Thymus (tissue), 11 donors: ENCODE data around the gene ELFN2. TPM values are rescaled to one million over a fixed set of nuclear protein-coding genes. Genes with fewer than 3 reads are reported as not detected.

Experiments
- DNase-seq, 9 donors: peaks; one replicate each; pipeline ENCODE4 v3.0.0-alpha.2; 2013; ENCODE audit warnings: low spot score in 9 of 9, low read depth in 6 of 9, missing footprints in 1 of 9
- H3K27ac ChIP-seq, 2 donors: one replicate each; pipeline ENCODE4 v1.5.1; 2013; ENCODE audit warnings: control low read depth in 1 of 2, low read depth in 1 of 2, low read length in 1 of 2, mild to moderate bottlenecking in 1 of 2, moderate library complexity in 1 of 2
- H3K27me3 ChIP-seq, 2 donors: one replicate each; pipeline ENCODE4 v1.5.1; 2013; ENCODE audit warnings: low read length in 1 of 2; ENCODE audit not compliant: control insufficient read depth in 2 of 2, insufficient read depth in 1 of 2
- H3K36me3 ChIP-seq, 2 donors: one replicate each; pipeline ENCODE4 v1.5.1; 2013; ENCODE audit warnings: low read length in 1 of 2, mild to moderate bottlenecking in 1 of 2, moderate library complexity in 1 of 2; ENCODE audit not compliant: control insufficient read depth in 2 of 2, insufficient read depth in 2 of 2
- H3K4me1 ChIP-seq, 2 donors: one replicate each; pipeline ENCODE4 v1.5.1; 2013; ENCODE audit warnings: low read length in 2 of 2; ENCODE audit not compliant: control insufficient read depth in 2 of 2, insufficient read depth in 2 of 2
- H3K4me3 ChIP-seq, 2 donors: one replicate each; pipeline ENCODE4 v1.5.1; 2013; ENCODE audit warnings: low read length in 2 of 2, control low read depth in 1 of 2, mild to moderate bottlenecking in 1 of 2
- H3K9me3 ChIP-seq, 2 donors: one replicate each; pipeline ENCODE4 v1.5.1; 2013; ENCODE audit warnings: low read length in 1 of 2, mild to moderate bottlenecking in 1 of 2; ENCODE audit not compliant: control insufficient read depth in 2 of 2, insufficient read depth in 1 of 2
- WGBS: extraction: QIAGEN DNeasy Blood & Tissue Kit; methylation state at CpG from one replicate; pipeline ENCODE4 v1.1.7; 2013; 5-methylcytosine and 5-hydroxymethylcytosine counted together
- polyA plus RNA-seq: library from polyadenylated mRNA; stranded (reverse); fragments of 200-250 nt; gene quantifications from one replicate; pipeline ENCODE4 v1.2.3, GENCODE V29; 2013
- total RNA-seq: library from RNA; stranded (reverse); fragments of 120-200 nt; gene quantifications from one replicate; pipeline ENCODE4 v1.2.4, GENCODE V29; 2013
- donor health status: healthy.

ELFN2 gene
- total and polyA plus RNA-seq, 2 donors, result 0.28 to 1.5 TPM

DNA sequence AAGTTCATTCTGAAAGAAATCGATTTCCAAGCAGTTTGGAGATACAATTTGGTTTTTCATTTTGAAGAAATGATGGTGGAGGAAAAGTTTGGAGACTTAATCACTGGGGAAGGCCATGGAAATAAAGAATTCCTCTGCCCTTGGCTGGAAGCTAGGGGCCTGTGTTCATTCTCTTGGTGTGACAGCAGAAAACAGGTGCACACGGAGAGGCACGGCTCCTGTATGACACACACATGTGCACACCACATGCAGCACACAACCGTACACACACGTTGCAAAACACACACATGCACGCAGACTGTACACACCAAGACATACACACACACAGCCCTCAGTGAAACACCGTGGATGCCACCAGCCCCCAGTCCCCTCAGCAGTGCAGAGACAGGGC is 80.8 kb downstream of the ELFN2 start:
- Histone ChIP-seq H3K4me3 (no peak overlapping the region), H3K4me1 (peaks cover 0 to 37% of the 10 kb centered on the region in 2 donors), H3K27me3 (peaks cover 0 to 13% of the 10 kb centered on the region in 2 donors), H3K27ac (no peak overlapping the region), H3K36me3 (no peaks in the 10 kb centered on the region), H3K9me3 (no peaks in the 10 kb centered on the region)
- WGBS, result 88% methylated on average over 7 of the region's 7 CpGs
- no peak for DNase-seq

DNA sequence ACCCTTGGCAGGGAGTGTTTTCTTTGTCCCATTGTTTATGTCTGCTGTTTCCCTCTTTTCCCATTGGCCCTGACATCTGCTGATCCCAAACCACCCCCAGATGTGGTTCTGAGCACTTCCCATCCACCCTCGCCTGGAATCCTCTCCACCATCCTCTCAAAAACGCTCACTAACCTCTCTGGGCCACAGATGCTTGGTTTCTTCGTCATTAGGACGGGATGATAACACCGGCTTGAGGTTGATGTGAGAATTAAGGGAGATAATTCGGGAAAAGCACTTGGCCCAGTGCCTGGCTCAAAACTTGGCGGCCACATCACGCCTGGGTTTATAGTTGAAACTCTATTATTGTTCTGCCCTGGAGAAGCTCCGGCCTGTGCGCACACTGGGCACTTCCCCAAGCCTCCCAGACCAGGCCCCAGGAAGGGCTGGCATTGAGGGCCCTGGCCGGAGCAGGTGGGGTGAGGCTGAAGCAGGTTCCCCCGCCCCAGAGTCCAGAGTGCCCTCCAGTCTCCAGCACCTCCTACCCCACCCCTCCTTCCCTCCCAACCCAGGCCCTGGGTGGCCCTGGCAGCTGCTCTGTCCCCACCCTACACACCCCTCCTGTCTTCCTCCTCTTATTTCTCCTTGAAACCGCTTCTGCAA is 81.3 kb downstream of the ELFN2 start:
- no peak overlapping the region for H3K27ac ChIP-seq
- H3K4me3 ChIP-seq, result no peak overlapping the region
- peaks cover 0 to 18% of the 10 kb centered on the region in 2 donors for H3K27me3 ChIP-seq
- H3K9me3 ChIP-seq, result no peaks in the 10 kb centered on the region
- 83% methylated on average over 13 of the region's 13 CpGs for WGBS
- DNase-seq, result no peak
- H3K4me1 ChIP-seq, result peaks cover 0 to 33% of the 10 kb centered on the region in 2 donors
- no peaks in the 10 kb centered on the region for H3K36me3 ChIP-seq

DNA sequence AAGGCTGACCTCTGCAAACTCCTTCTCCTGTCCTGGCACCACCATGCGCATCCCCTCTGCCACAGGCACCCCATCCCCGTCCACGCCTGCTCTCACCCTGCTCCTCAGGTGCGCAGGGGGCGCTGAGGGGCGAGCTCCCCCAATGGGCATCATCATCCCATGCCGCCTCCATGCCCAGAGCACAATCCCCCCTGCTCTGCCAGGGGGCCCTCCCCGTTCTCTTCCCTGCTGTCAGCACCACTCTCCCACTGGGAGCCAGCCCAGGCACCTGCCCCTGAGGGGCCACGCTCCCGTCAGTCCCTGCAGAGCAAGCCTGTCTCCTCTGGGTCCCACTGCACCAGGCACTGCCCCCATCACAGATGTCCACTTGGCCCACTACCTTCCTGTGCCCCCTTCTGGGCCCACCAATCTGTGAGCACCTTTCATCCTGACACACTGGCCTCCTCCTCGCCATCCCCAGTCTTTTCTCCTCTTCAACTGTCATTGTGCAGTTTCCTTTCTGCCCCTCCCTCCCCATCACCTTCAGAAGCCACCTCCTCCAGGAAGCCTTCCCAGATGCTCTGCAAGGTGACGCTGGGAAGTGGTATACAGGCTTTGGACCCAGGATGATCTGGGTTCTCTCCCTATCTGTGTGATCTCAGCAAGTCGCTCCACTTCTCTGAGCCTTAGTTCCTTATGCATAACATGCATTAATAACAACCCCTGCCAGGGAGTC is 82.4 kb downstream of the ELFN2 start:
- Histone ChIP-seq H3K9me3 (no peaks in the 10 kb centered on the region), H3K4me1 (peaks cover 0 to 31% of the 10 kb centered on the region in 2 donors), H3K27ac (no peak overlapping the region), H3K36me3 (no peaks in the 10 kb centered on the region), H3K27me3 (peaks cover 0 to 29% of the 10 kb centered on the region in 2 donors), H3K4me3 (no peak overlapping the region)
- 89% methylated on average over 13 of the region's 13 CpGs for WGBS
- DNase-seq, result no peak

DNA sequence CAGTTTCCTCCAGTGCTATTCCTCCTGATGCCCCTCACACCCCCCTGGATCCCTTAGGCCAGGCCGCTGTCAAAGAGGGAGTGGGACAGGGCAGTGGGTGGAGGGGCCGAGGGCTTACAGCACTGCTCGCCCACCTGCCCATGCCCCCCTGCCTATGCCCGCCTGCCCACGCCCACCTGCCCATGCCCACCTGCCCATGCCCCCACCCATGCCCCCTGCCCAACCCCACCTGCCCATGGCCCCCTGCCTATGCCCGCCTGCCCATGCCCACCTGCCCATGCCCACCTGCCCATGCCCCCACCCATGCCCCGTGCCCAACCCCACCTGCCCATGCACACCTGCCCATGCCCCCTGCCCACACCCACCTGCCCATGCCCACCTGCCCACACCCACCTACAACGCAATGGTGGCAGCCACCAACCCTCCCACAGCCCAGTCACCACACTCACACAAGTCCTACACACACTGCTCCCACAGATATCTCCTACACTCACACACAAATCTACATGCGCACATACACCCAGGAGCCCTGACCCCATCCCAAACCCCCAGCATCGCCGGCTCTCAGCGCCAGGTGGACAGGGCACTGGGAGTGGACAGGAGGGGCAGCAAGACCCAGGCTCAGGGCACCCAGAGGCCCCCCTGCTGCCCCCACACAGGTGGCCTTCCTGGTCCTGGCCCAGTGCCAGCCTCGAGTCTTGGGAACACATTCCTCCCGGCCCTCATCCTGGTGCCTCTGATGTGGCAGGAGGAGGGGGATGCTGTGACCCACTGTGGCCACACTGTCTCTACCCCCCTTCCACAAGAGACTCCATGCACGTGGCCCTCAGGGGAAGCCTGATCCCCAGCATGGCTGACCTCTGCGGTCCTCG is 83.2 kb downstream of the ELFN2 start:
- Histone ChIP-seq H3K27ac (no peak overlapping the region), H3K4me3 (no peak overlapping the region), H3K27me3 (peaks cover 0 to 37% of the 10 kb centered on the region in 2 donors), H3K4me1 (peaks cover 0 to 23% of the 10 kb centered on the region in 2 donors), H3K9me3 (no peaks in the 10 kb centered on the region), H3K36me3 (no peaks in the 10 kb centered on the region)
- WGBS, result 84% methylated on average over 17 of the region's 17 CpGs
- no peak for DNase-seq

DNA sequence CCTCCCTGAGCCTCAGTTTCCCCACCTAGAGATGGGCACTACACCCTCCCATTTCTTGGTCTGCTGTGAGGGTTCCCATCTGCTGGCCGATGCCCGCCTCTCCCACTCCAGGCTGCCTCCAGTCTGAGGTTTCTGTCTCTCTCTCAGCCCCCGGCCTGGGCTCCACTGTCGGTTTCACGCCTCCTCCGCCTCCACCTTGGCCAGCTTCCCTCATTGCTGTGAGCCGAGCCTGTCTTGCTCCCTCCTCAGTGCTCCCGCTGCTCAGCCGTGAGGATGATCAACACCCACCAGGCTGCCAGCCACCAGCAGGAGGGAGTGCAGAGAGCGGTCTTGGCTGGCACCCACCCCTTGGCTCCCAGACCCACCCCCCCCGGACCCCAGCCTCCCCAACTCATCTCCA is 83.9 kb downstream of the ELFN2 start:
- Histone ChIP-seq H3K27me3 (peaks cover 0 to 44% of the 10 kb centered on the region in 2 donors), H3K36me3 (no peaks in the 10 kb centered on the region), H3K27ac (no peak overlapping the region), H3K4me1 (peaks cover 0 to 16% of the 10 kb centered on the region in 2 donors), H3K4me3 (no peak overlapping the region), H3K9me3 (no peaks in the 10 kb centered on the region)
- 87% methylated on average over 11 of the region's 11 CpGs for WGBS
- no peak for DNase-seq

DNA sequence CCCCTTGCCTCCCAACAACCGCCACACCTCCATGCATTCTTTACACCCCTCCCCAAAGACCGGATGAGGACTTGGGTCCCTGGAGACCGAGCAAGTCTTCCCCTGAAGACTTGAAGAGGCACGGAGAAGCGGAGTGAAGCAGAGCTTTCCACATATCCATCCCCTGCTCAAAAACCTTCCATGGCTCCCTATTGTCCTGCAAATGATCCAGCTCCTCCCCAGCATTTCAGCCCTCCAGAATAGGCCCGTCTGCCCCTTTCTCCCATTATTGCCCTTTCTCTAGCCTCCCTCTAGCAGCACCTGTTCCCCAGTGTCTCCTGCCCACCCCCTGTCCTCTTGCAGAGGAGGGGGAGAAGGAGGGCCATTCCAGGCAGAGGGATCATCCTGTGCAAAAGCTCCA is 85.2 kb downstream of the ELFN2 start:
- Histone ChIP-seq H3K9me3 (no peaks in the 10 kb centered on the region), H3K27ac (no peak overlapping the region), H3K36me3 (no peaks in the 10 kb centered on the region), H3K4me1 (peaks cover 0 to 8% of the 10 kb centered on the region in 2 donors), H3K4me3 (no peak overlapping the region), H3K27me3 (peaks cover 0 to 57% of the 10 kb centered on the region in 2 donors)
- WGBS, result 95% methylated on average over 6 of the region's 6 CpGs
- DNase-seq, result no peak

DNA sequence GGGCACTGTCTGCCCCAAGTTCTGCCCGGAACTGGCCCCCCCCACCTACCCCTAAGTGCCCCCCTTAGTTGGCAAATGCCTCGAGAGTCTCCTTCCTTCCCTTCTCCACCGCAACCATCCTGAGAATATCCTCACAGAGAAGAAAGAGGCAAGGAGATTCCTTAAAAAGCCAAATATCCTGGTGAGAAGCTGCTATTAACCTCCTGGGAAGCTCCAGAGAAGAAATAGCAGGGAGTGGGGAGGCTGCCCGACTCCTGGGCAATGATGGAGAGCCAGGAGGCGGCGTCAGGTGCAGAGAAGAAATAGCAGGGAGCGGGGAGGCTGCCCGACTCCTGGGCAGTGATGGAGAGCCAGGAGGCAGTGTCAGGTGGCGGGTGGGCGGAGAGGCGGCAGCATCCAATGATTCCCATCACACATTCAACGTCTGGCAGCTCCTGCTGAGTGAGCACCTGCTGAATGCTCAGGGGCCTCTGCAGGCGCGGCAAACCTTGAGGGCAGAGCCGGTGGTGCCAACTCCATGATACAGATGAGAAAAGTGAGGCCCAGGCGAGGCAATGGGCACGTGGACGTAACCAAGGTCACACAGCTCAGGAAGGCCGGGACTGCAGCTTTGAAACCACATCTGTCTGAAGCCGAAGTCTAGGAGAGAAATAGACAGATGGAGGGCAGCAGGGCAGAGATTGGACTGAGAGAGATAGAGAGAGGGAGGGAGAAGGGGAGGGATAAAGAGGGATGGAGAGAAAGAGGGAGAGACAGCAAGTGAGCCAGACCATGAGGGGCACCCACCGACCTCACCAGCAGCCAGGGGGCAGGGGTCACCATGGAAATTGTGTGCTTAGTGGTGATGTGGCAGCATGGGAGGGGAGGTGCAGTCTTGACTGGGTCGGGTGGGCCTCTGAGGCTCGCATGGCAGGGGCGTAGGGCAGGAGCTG is 86.7 kb downstream of the ELFN2 start:
- 81% methylated on average over 24 of the region's 24 CpGs for WGBS
- no peak for DNase-seq
- H3K4me3 ChIP-seq, result no peak overlapping the region
- no peak overlapping the region for H3K27ac ChIP-seq
- peaks cover 5 to 71% of the 10 kb centered on the region in 2 donors for H3K27me3 ChIP-seq
- H3K9me3 ChIP-seq, result no peaks in the 10 kb centered on the region
- no peaks in the 10 kb centered on the region for H3K36me3 ChIP-seq
- peaks cover 0 to 9% of the 10 kb centered on the region in 2 donors for H3K4me1 ChIP-seq

DNA sequence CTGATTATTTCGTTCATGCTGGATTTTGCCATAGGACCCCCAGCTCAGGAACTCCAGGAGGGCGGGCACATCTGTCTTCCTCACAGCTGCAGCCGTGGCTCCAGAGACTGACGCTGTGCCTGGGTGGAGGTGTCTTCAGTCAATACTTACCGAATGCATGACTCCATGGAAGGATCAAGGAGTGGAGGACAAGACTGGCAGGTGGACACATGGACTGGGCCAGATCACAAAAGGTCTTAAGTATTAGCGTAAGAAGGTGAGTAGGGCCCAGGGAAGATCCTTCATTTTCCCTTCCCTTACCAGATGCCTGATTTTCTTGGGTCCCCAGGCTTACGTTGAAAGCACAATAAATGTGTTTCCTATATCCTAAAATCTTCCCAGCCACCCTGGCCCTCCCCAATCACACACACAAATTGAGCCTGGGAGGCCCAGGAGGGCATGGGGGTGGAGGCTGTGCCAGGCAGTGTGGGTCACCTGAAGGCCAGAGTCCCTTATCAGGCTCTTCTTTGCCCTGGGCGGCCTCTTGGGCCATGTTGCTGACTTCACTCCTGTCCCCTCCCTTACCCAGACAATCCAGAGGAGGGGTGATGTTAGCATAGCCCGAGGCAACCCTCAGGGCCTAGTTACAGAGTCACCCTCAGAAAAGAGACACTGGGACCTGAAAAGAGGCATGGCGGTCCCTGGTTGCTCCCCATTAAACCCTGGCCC is 88.6 kb downstream of the ELFN2 start:
- Histone ChIP-seq H3K4me1 (peaks cover 0 to 18% of the 10 kb centered on the region in 2 donors), H3K36me3 (no peaks in the 10 kb centered on the region), H3K27me3 (peaks cover 14 to 88% of the 10 kb centered on the region in 2 donors), H3K4me3 (no peak overlapping the region), H3K9me3 (peaks cover 0 to 7% of the 10 kb centered on the region in 2 donors), H3K27ac (no peak overlapping the region)
- DNase-seq, result no peak
- WGBS, result 97% methylated on average over 10 of the region's 10 CpGs
